Epithelial cell of esophagus (primary cell): ENCODE results near the gene EPHA3.
A peak's percentile ranks its signal among the peaks of the same experiment; 100 is the strongest.

Experiments
- DNase-seq: peaks from one replicate; pipeline ENCODE4 v3.0.0; 2010; ENCODE audit warnings: low read depth
- H3K4me3 ChIP-seq: 2 replicates; pipeline ENCODE4 v1.5.1; 2011; ENCODE audit warnings: mild to moderate bottlenecking, low read length, control low read depth
- CTCF ChIP-seq: IDR thresholded peaks from 2 replicates; pipeline ENCODE4 v1.5.1; 2011; ENCODE audit warnings: low read depth, mild to moderate bottlenecking, low read length, control low read depth, inconsistent platforms; ENCODE audit not compliant: insufficient read depth; ENCODE audit errors: missing control alignments

EPHA3 gene

DNA sequence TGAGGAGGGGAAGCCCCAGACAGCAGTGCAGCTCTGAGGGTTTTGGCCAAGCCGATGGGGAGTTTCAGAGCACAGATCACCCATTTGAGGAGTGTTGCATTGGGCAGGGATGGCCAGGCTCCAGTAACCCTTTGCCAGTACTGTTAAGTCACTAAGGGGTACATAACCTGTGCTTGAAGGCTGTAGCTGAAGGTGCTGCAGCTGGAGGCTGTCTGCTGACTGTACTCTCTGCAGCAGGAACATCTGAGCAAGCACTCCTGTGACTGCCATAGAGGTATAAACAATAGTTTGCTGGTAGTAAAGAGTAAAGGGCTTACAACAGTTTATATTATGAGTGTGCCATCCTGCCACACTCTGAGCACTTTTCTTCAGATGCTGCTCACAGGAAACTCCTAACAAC lies 297.8 kb downstream of the EPHA3 start:
- H3K4me3 ChIP-seq: no peak overlapping the region
- TF ChIP-seq CTCF: no peak
- DNase-seq: no peak

DNA sequence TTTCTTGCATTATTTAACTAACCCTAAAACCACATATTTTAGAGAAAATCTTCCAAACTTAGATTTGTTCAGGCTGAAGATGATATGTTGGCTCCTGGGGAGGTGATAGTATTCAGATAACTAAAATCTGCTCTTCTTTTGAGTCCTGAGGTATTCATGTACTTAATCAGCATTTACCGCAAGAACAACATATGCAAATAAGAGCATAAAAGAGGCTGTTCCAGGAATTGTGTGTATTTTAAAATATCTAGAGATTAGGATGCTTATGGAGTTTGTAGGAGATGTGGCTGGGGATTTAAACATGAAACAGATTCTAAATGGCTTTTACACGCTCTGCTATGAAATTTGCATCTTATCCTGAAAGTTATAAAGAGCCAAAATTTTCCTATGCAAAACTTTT lies 298.2 kb downstream of the EPHA3 start:
- TF ChIP-seq CTCF: no peak
- no peak for DNase-seq
- no peak overlapping the region for H3K4me3 ChIP-seq

DNA sequence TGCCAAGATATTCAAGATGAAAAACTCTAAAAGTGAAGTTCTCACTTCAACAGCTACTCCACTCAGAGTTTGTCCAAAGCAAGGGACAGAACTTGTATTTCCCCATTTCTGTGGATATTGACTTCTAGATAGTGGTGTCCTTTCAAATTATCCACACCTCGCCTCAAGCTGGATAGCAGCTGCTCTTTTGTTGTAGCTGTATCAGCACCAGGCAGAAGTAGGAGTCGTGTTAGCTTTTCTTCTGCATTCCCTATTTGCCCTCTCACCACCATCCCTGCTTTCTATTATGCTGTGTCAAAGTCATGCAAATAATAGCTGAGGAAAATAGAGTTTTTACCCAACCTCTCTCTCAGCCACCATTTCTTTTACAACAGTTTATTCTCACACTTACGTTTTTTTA lies 303.8 kb downstream of the EPHA3 start:
- no peak for TF ChIP-seq CTCF
- H3K4me3 ChIP-seq: no peak overlapping the region
- no peak for DNase-seq

GRCh38 chr3:89414270-89414669 lies 306.8 kb downstream of the EPHA3 start:
- no peak overlapping the region for H3K4me3 ChIP-seq
- DNase-seq: no peak
- TF ChIP-seq CTCF: no peak

DNA sequence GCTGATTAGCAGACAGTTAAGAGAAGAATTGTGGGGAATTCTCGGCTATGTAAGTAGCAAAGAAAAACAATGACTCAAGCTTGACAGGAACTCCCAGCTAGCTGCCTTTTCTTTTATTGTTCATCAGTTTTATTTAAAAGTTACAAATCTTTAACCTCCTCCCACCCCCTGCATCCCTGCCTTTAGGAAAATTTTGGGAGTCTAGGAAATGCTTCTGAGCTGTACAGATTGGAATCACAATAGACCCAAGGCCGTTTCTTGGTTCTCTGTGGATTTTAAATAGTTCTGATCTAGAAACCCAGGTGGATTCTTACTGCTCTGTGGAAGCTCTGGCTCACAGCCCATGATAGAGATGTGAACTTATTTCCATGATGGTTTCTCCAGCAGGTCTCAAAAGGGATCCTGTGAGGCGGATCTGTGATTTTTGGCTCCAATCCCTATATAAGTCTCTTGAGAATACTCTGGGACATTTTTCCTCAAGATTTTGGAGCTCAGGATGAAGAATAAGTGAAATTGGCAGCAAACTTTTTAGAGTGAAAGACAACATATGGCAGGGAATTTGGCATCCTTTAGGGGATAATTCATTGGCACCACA lies 312.3 kb downstream of the EPHA3 start:
- DNase-seq: peak; percentile 19
- H3K4me3 ChIP-seq: no peak overlapping the region
- no peak for TF ChIP-seq CTCF

DNA sequence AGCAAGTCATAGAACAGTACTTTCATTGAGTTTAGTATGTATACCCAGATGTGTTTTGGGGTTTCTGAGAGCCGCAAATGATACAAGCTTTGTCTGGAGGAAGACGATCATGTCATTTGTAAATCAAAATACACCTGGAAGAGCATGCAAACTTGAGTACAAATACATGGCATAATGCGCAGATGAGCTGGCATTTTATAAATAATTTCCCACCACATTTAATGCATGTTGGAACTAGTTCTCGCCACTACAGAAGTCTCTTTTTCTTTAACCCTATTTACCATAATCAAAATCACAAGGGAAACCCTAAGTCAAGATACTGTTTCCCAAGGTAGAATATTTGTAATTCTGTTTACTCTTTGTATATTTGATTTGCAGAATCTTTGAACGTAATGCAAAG lies 318.6 kb downstream of the EPHA3 start:
- DNase-seq: peak; percentile 22
- no peak for TF ChIP-seq CTCF
- H3K4me3 ChIP-seq: no peak overlapping the region

GRCh38 chr3:89434621-89435380 lies 327.4 kb downstream of the EPHA3 start:
- no peak for TF ChIP-seq CTCF
- H3K4me3 ChIP-seq: no peak overlapping the region
- DNase-seq: no peak
